ENCODE results near the gene CYP2R1. TPM values are rescaled to one million over a fixed set of nuclear protein-coding genes. Genes with fewer than 3 reads are reported as not detected.

CYP2R1 gene
- total RNA-seq, 4 donors from 2014 or later = 28.9 to 48.3 (median 40.9) TPM

- H3K27ac ChIP-seq = no peak overlapping the region
- no peak overlapping the region for H3K4me3 ChIP-seq
- H3K36me3 ChIP-seq = no peaks in the 10 kb centered on the region
- no peaks in the 10 kb centered on the region for H3K27me3 ChIP-seq
- no peak for DNase-seq
- H3K9me3 ChIP-seq = no peaks in the 10 kb centered on the region
- TF ChIP-seq CTCF (IDR thresholded peaks at IDR 0.05) = no peak
- no peak for TF ChIP-seq POLR2A (IDR thresholded peaks at IDR 0.05)
- H3K4me1 ChIP-seq = peaks cover 0 to 16% (median 4%) of the 10 kb centered on the region in 4 donors
Observed at GRCh38 chr11:14902650-14903350, 10.8 kb upstream of the CYP2R1 start.

GRCh38 chr11:14898906-14899305 lies 6.9 kb upstream of the CYP2R1 start:
- Histone ChIP-seq H3K27me3 (no peaks in the 10 kb centered on the region), H3K9me3 (no peaks in the 10 kb centered on the region), H3K36me3 (no peaks in the 10 kb centered on the region), H3K4me3 (no peak overlapping the region), H3K27ac (no peak overlapping the region), H3K4me1 (no peaks in the 10 kb centered on the region)
- DNase-seq = no peak
- TF ChIP-seq CTCF (IDR thresholded peaks at IDR 0.05) (no peak), POLR2A (IDR thresholded peaks at IDR 0.05) (no peak)

GRCh38 chr11:14898355-14898754 lies 6.3 kb upstream of the CYP2R1 start:
- DNase-seq = no peak
- H3K36me3 ChIP-seq = no peaks in the 10 kb centered on the region
- TF ChIP-seq CTCF (IDR thresholded peaks at IDR 0.05) (no peak), POLR2A (IDR thresholded peaks at IDR 0.05) (no peak)
- no peaks in the 10 kb centered on the region for H3K4me1 ChIP-seq
- H3K9me3 ChIP-seq = no peaks in the 10 kb centered on the region
- no peak overlapping the region for H3K4me3 ChIP-seq
- H3K27me3 ChIP-seq = no peaks in the 10 kb centered on the region
- H3K27ac ChIP-seq = no peak overlapping the region

- DNase-seq = peak in 1 of 3 donors; percentile 55
- Histone ChIP-seq H3K9me3 (no peaks in the 10 kb centered on the region), H3K4me1 (peaks cover 0 to 8% (median 0%) of the 10 kb centered on the region in 4 donors), H3K4me3 (no peak overlapping the region), H3K27ac (no peak overlapping the region), H3K27me3 (no peaks in the 10 kb centered on the region), H3K36me3 (no peaks in the 10 kb centered on the region)
- TF ChIP-seq POLR2A (IDR thresholded peaks at IDR 0.05) (no peak), CTCF (IDR thresholded peaks at IDR 0.05) (no peak)
Observed at GRCh38 chr11:14894657-14895598, 2.9 kb upstream of the CYP2R1 start.

- Histone ChIP-seq H3K36me3 (no peaks in the 10 kb centered on the region), H3K4me3 (peak overlapping the region; percentile 56 to 77 (median 67)), H3K27me3 (no peaks in the 10 kb centered on the region), H3K4me1 (peaks cover 0 to 14% (median 0%) of the 10 kb centered on the region in 4 donors), H3K9me3 (no peaks in the 10 kb centered on the region), H3K27ac (peak overlapping the region; percentile 90 to 95 (median 95))
- no peak for TF ChIP-seq CTCF (IDR thresholded peaks at IDR 0.05)
- no peak for TF ChIP-seq POLR2A (IDR thresholded peaks at IDR 0.05)
- no peak for DNase-seq
Observed at GRCh38 chr11:14892577-14892976, 546 bp upstream of the CYP2R1 start.
